GM19452 (cell line): ENCODE measurements around the gene SERPINI1.

Source experiments
- ATAC-seq: cut with Tn5 transposase; IDR thresholded peaks from one replicate; pipeline ENCODE4 v1.9.1; 2021; ENCODE audit not compliant: unreplicated experiment

Gene SERPINI1

GRCh38 chr3:167735233-167736138 lies at the start of gene SERPINI1:
Gene SERPINI1 (plus strand): TSS chr3:167735721. CDS start chr3:167789129, 53,408 bp downstream.
- ATAC-seq, result peak; percentile 57

GRCh38 chr3:167691366-167691765 lies 44.2 kb upstream of the SERPINI1 start:
- ATAC-seq, result peak; percentile 100

GRCh38 chr3:167694121-167694520 lies 41.4 kb upstream of the SERPINI1 start:
- ATAC-seq, result no peak

- ATAC-seq, result no peak
Observed at GRCh38 chr3:167700046-167700445, 35.5 kb upstream of the SERPINI1 start.

GRCh38 chr3:167700926-167701325 lies 34.6 kb upstream of the SERPINI1 start:
- ATAC-seq, result no peak

GRCh38 chr3:167705840-167706239 lies 29.7 kb upstream of the SERPINI1 start:
- no peak for ATAC-seq

GRCh38 chr3:167709690-167710089 lies 25.8 kb upstream of the SERPINI1 start:
- ATAC-seq, result no peak

- no peak for ATAC-seq
Observed at GRCh38 chr3:167710552-167710951, 25.0 kb upstream of the SERPINI1 start.

- no peak for ATAC-seq
Observed at GRCh38 chr3:167711439-167711838, 24.1 kb upstream of the SERPINI1 start.

- no peak for ATAC-seq
Observed at GRCh38 chr3:167712445-167712844, 23.1 kb upstream of the SERPINI1 start.

GRCh38 chr3:167714871-167715270 lies 20.6 kb upstream of the SERPINI1 start:
- no peak for ATAC-seq

GRCh38 chr3:167716920-167717319 lies 18.6 kb upstream of the SERPINI1 start:
- ATAC-seq, result no peak

GRCh38 chr3:167718582-167718981 lies 16.9 kb upstream of the SERPINI1 start:
- no peak for ATAC-seq

GRCh38 chr3:167723025-167723512 lies 12.5 kb upstream of the SERPINI1 start:
- ATAC-seq, result no peak

- ATAC-seq, result no peak
Observed at GRCh38 chr3:167723872-167724271, 11.6 kb upstream of the SERPINI1 start.

- ATAC-seq, result no peak
Observed at GRCh38 chr3:167728176-167728575, 7.3 kb upstream of the SERPINI1 start.

- ATAC-seq, result no peak
Observed at GRCh38 chr3:167728632-167729323, 6.7 kb upstream of the SERPINI1 start.

- no peak for ATAC-seq
Observed at GRCh38 chr3:167729591-167729990, 5.9 kb upstream of the SERPINI1 start.

GRCh38 chr3:167731393-167731792 lies 4.1 kb upstream of the SERPINI1 start:
- no peak for ATAC-seq

- no peak for ATAC-seq
Observed at GRCh38 chr3:167732313-167733065, 3.0 kb upstream of the SERPINI1 start.

GRCh38 chr3:167733961-167734497 lies 1.5 kb upstream of the SERPINI1 start:
- no peak for ATAC-seq
